GM23338 (cell line): Measurements from ENCODE around the gene NT5C1A.

ENCODE experiments used
- CREB1 ChIP-seq: fragments of 250-450 bp; sonication (Bioruptor Pico); IDR thresholded peaks from 2 replicates; pipeline ENCODE4 v1.5.0; 2020; ENCODE audit warnings: low read depth, mild to moderate bottlenecking, moderate library complexity
- EZH2 ChIP-seq: fragments of 200-600 bp; sonication (generic); IDR thresholded peaks from one replicate; pipeline ENCODE4 v1.8.0; 2017; ENCODE audit warnings: antibody characterized with exemption, mild to moderate bottlenecking, low read depth; ENCODE audit not compliant: unreplicated experiment
- EZH2phosphoT487 ChIP-seq: fragments of 200-600 bp; sonication (generic); IDR thresholded peaks from one replicate; pipeline ENCODE4 v1.8.1; 2018; ENCODE audit warnings: antibody characterized with exemption; ENCODE audit not compliant: unreplicated experiment
- NANOG ChIP-seq: IDR thresholded peaks from 2 replicates; pipeline ENCODE4 v1.6.1; 2016; ENCODE audit warnings: antibody characterized with exemption, borderline replicate concordance
- POLR2AphosphoS5 ChIP-seq: IDR thresholded peaks from 2 replicates; pipeline ENCODE4 v1.6.1; 2016; ENCODE audit warnings: antibody characterized with exemption, low read depth
- ZNF114 ChIP-seq: fragments of 250-450 bp; sonication (Bioruptor Pico); IDR thresholded peaks from 2 replicates; pipeline ENCODE4 v1.5.0; 2020; ENCODE audit warnings: mild to moderate bottlenecking, moderate library complexity
- ZNF331 ChIP-seq: fragments of 250-450 bp; sonication (Bioruptor Pico); IDR thresholded peaks from 2 replicates; pipeline ENCODE4 v1.5.0; 2020; ENCODE audit warnings: low read depth, mild to moderate bottlenecking, moderate library complexity
- TF ChIP-seq, protein P1 (sequence below), 2 experiments: fragments of 200-600 bp in 1 of 2; sonication (generic) in 1 of 2; conservative IDR thresholded peaks; 2 replicates each; pipeline versions ENCODE4 v1.5.1 to v1.6.1; 2016 to 2017; ENCODE audit warnings: antibody characterized with exemption in 2 of 2, low read depth in 2 of 2, mild to moderate bottlenecking in 2 of 2, moderate library complexity in 1 of 2
- TF ChIP-seq, protein P2 (sequence below): IDR thresholded peaks from one replicate; pipeline ENCODE4 v1.6.1; 2018; ENCODE audit warnings: antibody characterized with exemption; ENCODE audit not compliant: unreplicated experiment
- TF ChIP-seq, protein P3 (sequence below): IDR thresholded peaks from 2 replicates; pipeline ENCODE4 v1.6.1; 2016; ENCODE audit warnings: antibody characterized with exemption

- TF ChIP-seq POLR2AphosphoS5 = no peak
- TF ChIP-seq, protein P1, sequence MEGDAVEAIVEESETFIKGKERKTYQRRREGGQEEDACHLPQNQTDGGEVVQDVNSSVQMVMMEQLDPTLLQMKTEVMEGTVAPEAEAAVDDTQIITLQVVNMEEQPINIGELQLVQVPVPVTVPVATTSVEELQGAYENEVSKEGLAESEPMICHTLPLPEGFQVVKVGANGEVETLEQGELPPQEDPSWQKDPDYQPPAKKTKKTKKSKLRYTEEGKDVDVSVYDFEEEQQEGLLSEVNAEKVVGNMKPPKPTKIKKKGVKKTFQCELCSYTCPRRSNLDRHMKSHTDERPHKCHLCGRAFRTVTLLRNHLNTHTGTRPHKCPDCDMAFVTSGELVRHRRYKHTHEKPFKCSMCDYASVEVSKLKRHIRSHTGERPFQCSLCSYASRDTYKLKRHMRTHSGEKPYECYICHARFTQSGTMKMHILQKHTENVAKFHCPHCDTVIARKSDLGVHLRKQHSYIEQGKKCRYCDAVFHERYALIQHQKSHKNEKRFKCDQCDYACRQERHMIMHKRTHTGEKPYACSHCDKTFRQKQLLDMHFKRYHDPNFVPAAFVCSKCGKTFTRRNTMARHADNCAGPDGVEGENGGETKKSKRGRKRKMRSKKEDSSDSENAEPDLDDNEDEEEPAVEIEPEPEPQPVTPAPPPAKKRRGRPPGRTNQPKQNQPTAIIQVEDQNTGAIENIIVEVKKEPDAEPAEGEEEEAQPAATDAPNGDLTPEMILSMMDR (conservative IDR thresholded peaks at IDR 0.05; ENCODE audit: low read depth in 2 of 2) = no peak
- no peak for TF ChIP-seq EZH2
- no peak for TF ChIP-seq EZH2phosphoT487
- no peak for TF ChIP-seq CREB1 (CRISPR knock-in tag)
- no peak for TF ChIP-seq ZNF331
- TF ChIP-seq, protein P2, sequence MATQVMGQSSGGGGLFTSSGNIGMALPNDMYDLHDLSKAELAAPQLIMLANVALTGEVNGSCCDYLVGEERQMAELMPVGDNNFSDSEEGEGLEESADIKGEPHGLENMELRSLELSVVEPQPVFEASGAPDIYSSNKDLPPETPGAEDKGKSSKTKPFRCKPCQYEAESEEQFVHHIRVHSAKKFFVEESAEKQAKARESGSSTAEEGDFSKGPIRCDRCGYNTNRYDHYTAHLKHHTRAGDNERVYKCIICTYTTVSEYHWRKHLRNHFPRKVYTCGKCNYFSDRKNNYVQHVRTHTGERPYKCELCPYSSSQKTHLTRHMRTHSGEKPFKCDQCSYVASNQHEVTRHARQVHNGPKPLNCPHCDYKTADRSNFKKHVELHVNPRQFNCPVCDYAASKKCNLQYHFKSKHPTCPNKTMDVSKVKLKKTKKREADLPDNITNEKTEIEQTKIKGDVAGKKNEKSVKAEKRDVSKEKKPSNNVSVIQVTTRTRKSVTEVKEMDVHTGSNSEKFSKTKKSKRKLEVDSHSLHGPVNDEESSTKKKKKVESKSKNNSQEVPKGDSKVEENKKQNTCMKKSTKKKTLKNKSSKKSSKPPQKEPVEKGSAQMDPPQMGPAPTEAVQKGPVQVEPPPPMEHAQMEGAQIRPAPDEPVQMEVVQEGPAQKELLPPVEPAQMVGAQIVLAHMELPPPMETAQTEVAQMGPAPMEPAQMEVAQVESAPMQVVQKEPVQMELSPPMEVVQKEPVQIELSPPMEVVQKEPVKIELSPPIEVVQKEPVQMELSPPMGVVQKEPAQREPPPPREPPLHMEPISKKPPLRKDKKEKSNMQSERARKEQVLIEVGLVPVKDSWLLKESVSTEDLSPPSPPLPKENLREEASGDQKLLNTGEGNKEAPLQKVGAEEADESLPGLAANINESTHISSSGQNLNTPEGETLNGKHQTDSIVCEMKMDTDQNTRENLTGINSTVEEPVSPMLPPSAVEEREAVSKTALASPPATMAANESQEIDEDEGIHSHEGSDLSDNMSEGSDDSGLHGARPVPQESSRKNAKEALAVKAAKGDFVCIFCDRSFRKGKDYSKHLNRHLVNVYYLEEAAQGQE = no peak
- TF ChIP-seq NANOG = no peak
- TF ChIP-seq, protein P3, sequence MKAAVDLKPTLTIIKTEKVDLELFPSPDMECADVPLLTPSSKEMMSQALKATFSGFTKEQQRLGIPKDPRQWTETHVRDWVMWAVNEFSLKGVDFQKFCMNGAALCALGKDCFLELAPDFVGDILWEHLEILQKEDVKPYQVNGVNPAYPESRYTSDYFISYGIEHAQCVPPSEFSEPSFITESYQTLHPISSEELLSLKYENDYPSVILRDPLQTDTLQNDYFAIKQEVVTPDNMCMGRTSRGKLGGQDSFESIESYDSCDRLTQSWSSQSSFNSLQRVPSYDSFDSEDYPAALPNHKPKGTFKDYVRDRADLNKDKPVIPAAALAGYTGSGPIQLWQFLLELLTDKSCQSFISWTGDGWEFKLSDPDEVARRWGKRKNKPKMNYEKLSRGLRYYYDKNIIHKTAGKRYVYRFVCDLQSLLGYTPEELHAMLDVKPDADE = no peak
- no peak for TF ChIP-seq ZNF114 (CRISPR knock-in tag)
Observed at GRCh38 chr1:39631361-39632322, 40.3 kb downstream of the NT5C1A start.
